GM20000 (cell line): ENCODE measurements around the gene VIT.
A peak's percentile ranks its signal among the peaks of the same experiment; 100 is the strongest.

Experiments used
- DNase-seq: peaks from one replicate; pipeline ENCODE4 v3.0.0; 2012; ENCODE audit warnings: low spot score
- TF ChIP-seq, protein P1 (sequence below): IDR thresholded peaks from 2 replicates; pipeline ENCODE4 v1.5.1; 2012; ENCODE audit warnings: mild to moderate bottlenecking, control low read depth; ENCODE audit errors: extremely low read depth, missing control alignments

The VIT gene

GRCh38 chr2:36770542-36771287 lies 74.2 kb downstream of the VIT start:
- peak; percentile 41 for DNase-seq
- TF ChIP-seq, protein P1, sequence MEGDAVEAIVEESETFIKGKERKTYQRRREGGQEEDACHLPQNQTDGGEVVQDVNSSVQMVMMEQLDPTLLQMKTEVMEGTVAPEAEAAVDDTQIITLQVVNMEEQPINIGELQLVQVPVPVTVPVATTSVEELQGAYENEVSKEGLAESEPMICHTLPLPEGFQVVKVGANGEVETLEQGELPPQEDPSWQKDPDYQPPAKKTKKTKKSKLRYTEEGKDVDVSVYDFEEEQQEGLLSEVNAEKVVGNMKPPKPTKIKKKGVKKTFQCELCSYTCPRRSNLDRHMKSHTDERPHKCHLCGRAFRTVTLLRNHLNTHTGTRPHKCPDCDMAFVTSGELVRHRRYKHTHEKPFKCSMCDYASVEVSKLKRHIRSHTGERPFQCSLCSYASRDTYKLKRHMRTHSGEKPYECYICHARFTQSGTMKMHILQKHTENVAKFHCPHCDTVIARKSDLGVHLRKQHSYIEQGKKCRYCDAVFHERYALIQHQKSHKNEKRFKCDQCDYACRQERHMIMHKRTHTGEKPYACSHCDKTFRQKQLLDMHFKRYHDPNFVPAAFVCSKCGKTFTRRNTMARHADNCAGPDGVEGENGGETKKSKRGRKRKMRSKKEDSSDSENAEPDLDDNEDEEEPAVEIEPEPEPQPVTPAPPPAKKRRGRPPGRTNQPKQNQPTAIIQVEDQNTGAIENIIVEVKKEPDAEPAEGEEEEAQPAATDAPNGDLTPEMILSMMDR = peak; percentile 63

- DNase-seq = no peak
- TF ChIP-seq, protein P1 = no peak
These were observed 75.2 kb downstream of the VIT start for GRCh38 chr2:36771671-36772070.

- DNase-seq = no peak
- TF ChIP-seq, protein P1 = no peak
These were observed 77.4 kb downstream of the VIT start for GRCh38 chr2:36773947-36774346.

- no peak for DNase-seq
- TF ChIP-seq, protein P1 = no peak
These were observed 78.8 kb downstream of the VIT start for GRCh38 chr2:36775261-36775660.

DNA sequence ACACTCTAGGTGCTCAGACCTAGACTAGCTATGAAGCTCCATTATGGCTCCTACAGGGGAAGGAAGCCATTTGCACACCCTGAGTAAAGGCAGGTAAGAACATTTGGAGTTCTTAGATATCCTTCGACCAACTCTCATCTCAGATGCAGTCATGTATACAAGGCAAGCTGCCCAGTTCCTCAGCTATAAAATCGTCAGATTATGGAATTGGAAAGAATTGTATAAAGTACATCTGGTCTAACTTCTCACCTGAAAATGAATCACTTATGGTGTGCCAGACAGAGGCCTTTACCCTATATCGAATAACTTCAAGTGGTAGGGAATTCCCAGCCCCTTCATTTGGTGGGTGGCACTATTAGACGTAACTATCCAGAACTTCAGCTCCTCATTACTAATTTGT lies 79.3 kb downstream of the VIT start:
- TF ChIP-seq, protein P1 = no peak
- DNase-seq = no peak

DNA sequence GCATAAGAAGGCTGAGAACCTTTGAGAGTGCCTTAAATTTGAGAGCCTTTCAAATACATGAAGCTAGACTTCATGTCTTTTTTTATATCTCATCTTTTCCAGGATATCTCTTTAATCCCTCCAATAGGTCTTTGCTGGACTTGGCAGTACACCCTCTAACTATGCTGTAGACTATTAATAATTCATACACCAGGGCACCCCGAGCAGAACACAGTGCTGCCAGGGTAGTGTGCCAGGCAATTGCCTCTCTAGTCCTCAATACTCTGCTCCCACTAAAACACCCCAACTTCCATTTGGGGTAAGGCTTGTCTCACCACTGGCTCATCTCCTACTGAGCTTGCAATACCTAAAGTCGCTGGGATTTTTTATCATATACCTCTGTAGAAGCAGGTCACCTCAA lies 80.8 kb downstream of the VIT start:
- DNase-seq = no peak
- TF ChIP-seq, protein P1 = no peak

- TF ChIP-seq, protein P1 = no peak
- no peak for DNase-seq
These were observed 81.3 kb downstream of the VIT start for GRCh38 chr2:36777788-36778187.
